K562 (cell line): ENCODE results near the gene DDX46. TPM values are rescaled to one million over a fixed set of nuclear protein-coding genes. Genes with fewer than 3 reads are reported as not detected.

Experiments
- ARID1B ChIP-seq: fragments of 450-650 bp; IDR thresholded peaks from 2 replicates; pipeline ENCODE4 v1.6.1; 2016; ENCODE audit warnings: antibody characterized with exemption, mild to moderate bottlenecking, inconsistent platforms
- CHD4 ChIP-seq: fragments of 200-600 bp; sonication (generic); IDR thresholded peaks from 3 replicates; pipeline ENCODE4 v1.6.1; 2012; ENCODE audit warnings: low read depth, mild to moderate bottlenecking, mixed read lengths, low read length, inconsistent platforms; ENCODE audit not compliant: insufficient read depth, insufficient replicate concordance, poor library complexity, severe bottlenecking
- ELF1 ChIP-seq: fragments of 200-800 bp; sonication (Bioruptor generic); IDR thresholded peaks from 2 replicates; pipeline ENCODE4 v1.6.1; 2016; ENCODE audit warnings: missing genetic modification characterization, missing compliant biosample characterization
- HSF4 ChIP-seq: fragments of 250-450 bp; sonication (Bioruptor Pico); IDR thresholded peaks from 2 replicates; pipeline ENCODE4 v2.1.2; 2022; ENCODE audit warnings: mild to moderate bottlenecking, moderate library complexity, borderline replicate concordance
- KDM5B ChIP-seq: fragments of 200-600 bp; sonication (generic); IDR thresholded peaks from 2 replicates; pipeline ENCODE4 v1.6.1; 2012; ENCODE audit warnings: low read depth, mild to moderate bottlenecking, moderate library complexity, low read length, control low read depth, inconsistent platforms; ENCODE audit not compliant: insufficient replicate concordance
- MAZ ChIP-seq, 2 experiments: fragments of 450-650 bp in 1 of 2; sonication (generic) in 1 of 2; formaldehyde crosslinking; IDR thresholded peaks in 1 of 2; conservative IDR thresholded peaks in 1 of 2; 2 replicates each; pipeline versions ENCODE4 v1.4.0 to v1.5.0; 2020; ENCODE audit warnings: mild to moderate bottlenecking in 1 of 2, missing genetic modification reagents in 1 of 2
- PHF8 ChIP-seq: fragments of 200-600 bp; sonication (generic); IDR thresholded peaks from 2 replicates; pipeline ENCODE4 v1.6.1; 2012; ENCODE audit warnings: mixed run types, mild to moderate bottlenecking, inconsistent platforms, low read length, moderate library complexity, borderline replicate concordance
- PPARD ChIP-seq: fragments of 250-450 bp; sonication (Bioruptor Pico); IDR thresholded peaks from 2 replicates; pipeline ENCODE4 v1.8.0; 2022; ENCODE audit warnings: inconsistent platforms, mild to moderate bottlenecking, moderate library complexity
- ZC3H8 ChIP-seq: fragments of 450-650 bp; IDR thresholded peaks from 2 replicates; pipeline ENCODE4 v1.6.1; 2017
- ZNF124 ChIP-seq: sonication (generic); formaldehyde crosslinking; IDR thresholded peaks from 2 replicates; pipeline ENCODE4 v1.8.1; 2022; ENCODE audit warnings: missing genetic modification reagents
- ZNF551 ChIP-seq: fragments of 250-450 bp; sonication (Bioruptor Pico); IDR thresholded peaks from 2 replicates; pipeline ENCODE4 v1.5.0; 2021; ENCODE audit warnings: mild to moderate bottlenecking, moderate library complexity
- polyA plus RNA-seq, 8 experiments: library from polyadenylated mRNA; depleted of rRNA in 4 of 8; stranded (reverse) in 5 of 8; unstranded in 3 of 8; fragments of >200 nt; fragmentation: Nextera tagmentation in 2 of 8; fragmentation: Illumina TruSeq in 1 of 8; extraction: Ambion mirVana in 2 of 8; extraction: Trizol in 1 of 8; gene quantifications; 2 replicates each; pipeline versions ENCODE4 v1.2.1 to v1.2.3, GENCODE V29; 2011 to 2014; ENCODE audit warnings: inconsistent platforms in 1 of 8, missing spikeins in 1 of 8
- total RNA-seq, 7 experiments: library from RNA; depleted of rRNA in 6 of 7; stranded (reverse); fragments of >200 nt in 6 of 7; fragmentation: Illumina TruSeq in 2 of 7; extraction: Trizol in 2 of 7; gene quantifications; 2 replicates each; pipeline versions ENCODE4 v1.2.1 to v1.2.3, GENCODE V29; 2011 to 2021; ENCODE audit warnings: low replicate concordance in 1 of 7
- TF ChIP-seq, protein P1 (sequence below): sonication (generic); formaldehyde crosslinking; IDR thresholded peaks from 2 replicates; pipeline ENCODE4 v1.8.0; 2022; ENCODE audit warnings: mild to moderate bottlenecking, low read depth, missing genetic modification reagents
- TF ChIP-seq, protein P2 (sequence below): fragments of 250-450 bp; sonication (Bioruptor Pico); IDR thresholded peaks from 2 replicates; pipeline ENCODE4 v1.5.0; 2020; ENCODE audit warnings: mild to moderate bottlenecking, borderline replicate concordance
- TF ChIP-seq, protein P3 (sequence below): sonication (generic); formaldehyde crosslinking; IDR thresholded peaks from 2 replicates; pipeline ENCODE4 v1.4.0; 2020; ENCODE audit warnings: mild to moderate bottlenecking, missing genetic modification reagents
- TF ChIP-seq, protein P4 (sequence below): IDR thresholded peaks from 2 replicates; pipeline ENCODE4 v1.6.1; 2011; ENCODE audit warnings: borderline replicate concordance, low read depth, mild to moderate bottlenecking, moderate library complexity, low read length; ENCODE audit not compliant: insufficient read depth, poor library complexity, severe bottlenecking
- TF ChIP-seq, protein P5 (sequence below): fragments of 450-650 bp; IDR thresholded peaks from 2 replicates; pipeline ENCODE4 v1.6.1; 2016

The DDX46 gene
- total and polyA plus RNA-seq, 9 of the 15 experiments (the other 6 are each of a cell fraction or from before 2014, with no cell fraction given) = 26.2 to 99.0 (median 76.4) TPM

DNA sequence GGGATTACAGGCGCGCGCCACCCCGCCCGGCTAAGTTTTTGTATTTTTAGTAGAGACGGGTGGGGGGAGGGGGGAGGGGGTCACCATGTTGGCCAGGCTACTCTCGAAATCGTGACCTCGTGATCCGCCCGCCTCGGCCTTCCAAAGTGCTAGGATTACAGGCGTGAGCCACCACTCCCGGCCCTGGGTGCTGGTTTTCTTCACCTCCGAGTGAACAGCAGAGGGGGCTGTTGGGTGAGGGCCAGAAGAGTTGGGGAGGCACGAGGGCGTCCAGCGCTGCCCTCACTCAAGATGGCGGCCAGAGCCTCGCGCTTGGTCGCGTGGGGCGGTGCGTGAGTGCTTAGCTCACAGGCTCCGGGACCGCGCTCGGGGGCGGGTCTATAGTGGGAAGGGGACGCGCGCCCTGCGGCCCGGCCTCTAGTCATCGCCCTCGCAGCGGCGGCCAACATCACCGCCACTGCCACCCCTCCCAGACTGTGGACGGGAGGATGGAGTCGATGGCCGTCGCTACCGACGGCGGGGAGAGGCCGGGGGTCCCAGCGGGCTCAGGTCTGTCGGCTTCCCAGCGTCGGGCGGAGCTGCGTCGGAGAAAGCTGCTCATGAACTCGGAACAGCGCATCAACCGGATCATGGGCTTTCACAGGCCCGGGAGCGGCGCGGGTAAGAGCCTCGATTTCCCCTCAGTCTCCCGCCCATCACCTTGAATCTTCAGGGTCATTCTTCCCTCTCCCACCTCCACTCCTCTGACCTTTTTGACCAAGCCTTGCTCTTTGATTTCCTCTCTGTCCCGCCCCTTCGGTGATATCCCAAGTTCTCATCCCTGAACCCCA is 20.2 kb upstream of the DDX46 start, which contains the start of gene CAMLG (continued):
- TF ChIP-seq, protein P1, sequence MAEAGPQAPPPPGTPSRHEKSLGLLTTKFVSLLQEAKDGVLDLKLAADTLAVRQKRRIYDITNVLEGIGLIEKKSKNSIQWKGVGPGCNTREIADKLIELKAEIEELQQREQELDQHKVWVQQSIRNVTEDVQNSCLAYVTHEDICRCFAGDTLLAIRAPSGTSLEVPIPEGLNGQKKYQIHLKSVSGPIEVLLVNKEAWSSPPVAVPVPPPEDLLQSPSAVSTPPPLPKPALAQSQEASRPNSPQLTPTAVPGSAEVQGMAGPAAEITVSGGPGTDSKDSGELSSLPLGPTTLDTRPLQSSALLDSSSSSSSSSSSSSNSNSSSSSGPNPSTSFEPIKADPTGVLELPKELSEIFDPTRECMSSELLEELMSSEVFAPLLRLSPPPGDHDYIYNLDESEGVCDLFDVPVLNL (CRISPR knock-in tag) = peak; percentile 83
- TF ChIP-seq KDM5B (peak; percentile 73), ARID1B (no peak; the same call in none of the 2 replicates), ELF1 (tag) (no peak), ZNF551 (no peak), ZNF124 (CRISPR knock-in tag) (no peak), MAZ (CRISPR knock-in tag; conservative IDR thresholded peaks at IDR 0.05 in 1 of 2, IDR thresholded peaks at IDR 0.05 in 1 of 2) (peak; percentile 88 to 98), CHD4 (no peak), ZC3H8 (no peak), PPARD (CRISPR knock-in tag) (no peak), PHF8 (peak; percentile 91; the same call in 1 of the 2 replicates), HSF4 (CRISPR knock-in tag) (no peak)
- TF ChIP-seq, protein P2, sequence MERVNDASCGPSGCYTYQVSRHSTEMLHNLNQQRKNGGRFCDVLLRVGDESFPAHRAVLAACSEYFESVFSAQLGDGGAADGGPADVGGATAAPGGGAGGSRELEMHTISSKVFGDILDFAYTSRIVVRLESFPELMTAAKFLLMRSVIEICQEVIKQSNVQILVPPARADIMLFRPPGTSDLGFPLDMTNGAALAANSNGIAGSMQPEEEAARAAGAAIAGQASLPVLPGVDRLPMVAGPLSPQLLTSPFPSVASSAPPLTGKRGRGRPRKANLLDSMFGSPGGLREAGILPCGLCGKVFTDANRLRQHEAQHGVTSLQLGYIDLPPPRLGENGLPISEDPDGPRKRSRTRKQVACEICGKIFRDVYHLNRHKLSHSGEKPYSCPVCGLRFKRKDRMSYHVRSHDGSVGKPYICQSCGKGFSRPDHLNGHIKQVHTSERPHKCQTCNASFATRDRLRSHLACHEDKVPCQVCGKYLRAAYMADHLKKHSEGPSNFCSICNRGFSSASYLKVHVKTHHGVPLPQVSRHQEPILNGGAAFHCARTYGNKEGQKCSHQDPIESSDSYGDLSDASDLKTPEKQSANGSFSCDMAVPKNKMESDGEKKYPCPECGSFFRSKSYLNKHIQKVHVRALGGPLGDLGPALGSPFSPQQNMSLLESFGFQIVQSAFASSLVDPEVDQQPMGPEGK (CRISPR knock-in tag) = no peak
- TF ChIP-seq, protein P3, sequence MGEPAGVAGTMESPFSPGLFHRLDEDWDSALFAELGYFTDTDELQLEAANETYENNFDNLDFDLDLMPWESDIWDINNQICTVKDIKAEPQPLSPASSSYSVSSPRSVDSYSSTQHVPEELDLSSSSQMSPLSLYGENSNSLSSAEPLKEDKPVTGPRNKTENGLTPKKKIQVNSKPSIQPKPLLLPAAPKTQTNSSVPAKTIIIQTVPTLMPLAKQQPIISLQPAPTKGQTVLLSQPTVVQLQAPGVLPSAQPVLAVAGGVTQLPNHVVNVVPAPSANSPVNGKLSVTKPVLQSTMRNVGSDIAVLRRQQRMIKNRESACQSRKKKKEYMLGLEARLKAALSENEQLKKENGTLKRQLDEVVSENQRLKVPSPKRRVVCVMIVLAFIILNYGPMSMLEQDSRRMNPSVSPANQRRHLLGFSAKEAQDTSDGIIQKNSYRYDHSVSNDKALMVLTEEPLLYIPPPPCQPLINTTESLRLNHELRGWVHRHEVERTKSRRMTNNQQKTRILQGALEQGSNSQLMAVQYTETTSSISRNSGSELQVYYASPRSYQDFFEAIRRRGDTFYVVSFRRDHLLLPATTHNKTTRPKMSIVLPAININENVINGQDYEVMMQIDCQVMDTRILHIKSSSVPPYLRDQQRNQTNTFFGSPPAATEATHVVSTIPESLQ (CRISPR knock-in tag) = peak; percentile 38; the same call in 1 of the 2 replicates
- TF ChIP-seq, protein P4, sequence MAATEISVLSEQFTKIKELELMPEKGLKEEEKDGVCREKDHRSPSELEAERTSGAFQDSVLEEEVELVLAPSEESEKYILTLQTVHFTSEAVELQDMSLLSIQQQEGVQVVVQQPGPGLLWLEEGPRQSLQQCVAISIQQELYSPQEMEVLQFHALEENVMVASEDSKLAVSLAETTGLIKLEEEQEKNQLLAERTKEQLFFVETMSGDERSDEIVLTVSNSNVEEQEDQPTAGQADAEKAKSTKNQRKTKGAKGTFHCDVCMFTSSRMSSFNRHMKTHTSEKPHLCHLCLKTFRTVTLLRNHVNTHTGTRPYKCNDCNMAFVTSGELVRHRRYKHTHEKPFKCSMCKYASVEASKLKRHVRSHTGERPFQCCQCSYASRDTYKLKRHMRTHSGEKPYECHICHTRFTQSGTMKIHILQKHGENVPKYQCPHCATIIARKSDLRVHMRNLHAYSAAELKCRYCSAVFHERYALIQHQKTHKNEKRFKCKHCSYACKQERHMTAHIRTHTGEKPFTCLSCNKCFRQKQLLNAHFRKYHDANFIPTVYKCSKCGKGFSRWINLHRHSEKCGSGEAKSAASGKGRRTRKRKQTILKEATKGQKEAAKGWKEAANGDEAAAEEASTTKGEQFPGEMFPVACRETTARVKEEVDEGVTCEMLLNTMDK = no peak
- TF ChIP-seq, protein P5, sequence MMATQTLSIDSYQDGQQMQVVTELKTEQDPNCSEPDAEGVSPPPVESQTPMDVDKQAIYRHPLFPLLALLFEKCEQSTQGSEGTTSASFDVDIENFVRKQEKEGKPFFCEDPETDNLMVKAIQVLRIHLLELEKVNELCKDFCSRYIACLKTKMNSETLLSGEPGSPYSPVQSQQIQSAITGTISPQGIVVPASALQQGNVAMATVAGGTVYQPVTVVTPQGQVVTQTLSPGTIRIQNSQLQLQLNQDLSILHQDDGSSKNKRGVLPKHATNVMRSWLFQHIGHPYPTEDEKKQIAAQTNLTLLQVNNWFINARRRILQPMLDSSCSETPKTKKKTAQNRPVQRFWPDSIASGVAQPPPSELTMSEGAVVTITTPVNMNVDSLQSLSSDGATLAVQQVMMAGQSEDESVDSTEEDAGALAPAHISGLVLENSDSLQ = no peak
